Esophagus squamous epithelium (tissue), 5 donors: ENCODE measurements around the gene NAB2. TPM values are rescaled to one million over a fixed set of nuclear protein-coding genes. Genes with fewer than 3 reads are reported as not detected.

Experiments used
- DNase-seq: peaks from one replicate; lab custom pipeline; 2025; lab: John Stamatoyannopoulos, UW
- H3K27ac ChIP-seq, 4 donors: fragments of 200-600 bp; sonication (generic); one replicate each; pipeline ENCODE4 v1.5.1; 2016 to 2019; ENCODE audit warnings: mild to moderate bottlenecking in 1 of 4
- H3K27me3 ChIP-seq, 4 donors: fragments of 200-600 bp; sonication (generic); 1 replicate in 3 of 4; 2 replicates in 1 of 4; pipeline versions ENCODE4 v1.5.1 to v1.6.0; 2017 to 2021; ENCODE audit warnings: antibody characterized with exemption in 1 of 4
- H3K36me3 ChIP-seq, 3 donors: fragments of 200-600 bp; sonication (generic); one replicate each; pipeline ENCODE4 v1.5.1; 2016 to 2019
- H3K4me1 ChIP-seq, 3 donors: fragments of 200-600 bp; sonication (generic); one replicate each; pipeline ENCODE4 v1.5.1; 2017 to 2019
- H3K4me3 ChIP-seq, 4 donors: fragments of 200-600 bp; sonication (generic); 1 replicate in 3 of 4; 2 replicates in 1 of 4; pipeline ENCODE4 v1.5.1; 2016 to 2019; ENCODE audit warnings: mild to moderate bottlenecking in 2 of 4, moderate library complexity in 1 of 4
- H3K9me3 ChIP-seq, 3 donors: fragments of 200-600 bp; sonication (generic); one replicate each; pipeline ENCODE4 v1.5.1; 2016 to 2019
- CTCF ChIP-seq, 6 experiments: fragments of 450-650 bp in 4 of 6; fragments of 200-600 bp in 2 of 6; sonication (generic) in 2 of 6; IDR thresholded peaks; one replicate each; pipeline ENCODE4 v1.5.1; 2016 to 2019; ENCODE audit warnings: antibody characterized with exemption in 6 of 6, mild to moderate bottlenecking in 4 of 6, moderate library complexity in 4 of 6
- POLR2A ChIP-seq, 4 donors: fragments of 450-650 bp; IDR thresholded peaks; one replicate each; pipeline ENCODE4 v1.6.1; 2017; ENCODE audit warnings: antibody characterized with exemption in 4 of 4, mild to moderate bottlenecking in 4 of 4, moderate library complexity in 3 of 4
- WGBS, 2 donors: methylation state at CpG; one replicate each; pipeline ENCODE4 v1.1.5; 2018; 5-methylcytosine and 5-hydroxymethylcytosine counted together
- intact Hi-C: fragments of 100-400 bp; cut with DNase I; formaldehyde crosslinking; loops from one replicate; pipeline ENCODE4 v1.15.0; 2022
- total RNA-seq, 4 donors: library from RNA; depleted of rRNA; stranded (reverse); fragments of >200 nt; gene quantifications; one replicate each; pipeline ENCODE4 v1.1.0, GENCODE V29; 2016
- donor health status: DM: yes; HTN: yes; CAD: no.

The NAB2 gene
- total RNA-seq, 4 donors from 2014 or later = 9.1 to 25.2 (median 13.3) TPM

- H3K4me3 ChIP-seq = no peak overlapping the region
- intact Hi-C loops = no loop called here
- 73 to 75% methylated on average over 4 to 6 of the region's 6 CpGs for WGBS, 2 donors
Measured at GRCh38 chr12:57044468-57044867, 44.4 kb upstream of the NAB2 start.

GRCh38 chr12:57044889-57045288 lies 44.0 kb upstream of the NAB2 start:
- WGBS, 2 donors = 83 to 92% methylated on average over 3 of the region's 3 CpGs
- Histone ChIP-seq H3K27ac (no peak overlapping the region), H3K4me3 (no peak overlapping the region), H3K36me3 (no peaks in the 10 kb centered on the region), H3K27me3 (peaks cover 0 to 40% (median 0%) of the 10 kb centered on the region in 4 donors), H3K4me1 (no peaks in the 10 kb centered on the region), H3K9me3 (no peaks in the 10 kb centered on the region)
- no peak for DNase-seq
- intact Hi-C loops = no loop called here
- TF ChIP-seq CTCF (IDR thresholded peaks at IDR 0.05) (no peak), POLR2A (IDR thresholded peaks at IDR 0.05) (no peak)

More at GRCh38 chr12:57044468-57044867, 44.4 kb upstream of the NAB2 start:
- H3K9me3 ChIP-seq = no peaks in the 10 kb centered on the region
- H3K4me1 ChIP-seq = no peaks in the 10 kb centered on the region
- DNase-seq = no peak
- H3K27me3 ChIP-seq = peaks cover 0 to 40% (median 0%) of the 10 kb centered on the region in 4 donors
- no peak overlapping the region for H3K27ac ChIP-seq
- H3K36me3 ChIP-seq = no peaks in the 10 kb centered on the region
- TF ChIP-seq POLR2A (IDR thresholded peaks at IDR 0.05) (no peak), CTCF (IDR thresholded peaks at IDR 0.05) (no peak)

- peaks cover 0 to 40% (median 0%) of the 10 kb centered on the region in 4 donors for H3K27me3 ChIP-seq
- WGBS, 2 donors = 59 to 71% methylated on average over 6 of the region's 6 CpGs
- H3K9me3 ChIP-seq = no peaks in the 10 kb centered on the region
- intact Hi-C loops = no loop called here
- no peak for DNase-seq
- H3K4me3 ChIP-seq = no peak overlapping the region
- no peaks in the 10 kb centered on the region for H3K4me1 ChIP-seq
- TF ChIP-seq POLR2A (IDR thresholded peaks at IDR 0.05) = no peak
- no peak for TF ChIP-seq CTCF (IDR thresholded peaks at IDR 0.05)
- H3K27ac ChIP-seq = no peak overlapping the region
- H3K36me3 ChIP-seq = no peaks in the 10 kb centered on the region
Measured at GRCh38 chr12:57046086-57046791, 42.7 kb upstream of the NAB2 start.

- 63 to 68% methylated on average over 9 of the region's 10 CpGs for WGBS, 2 donors
- intact Hi-C loops = no loop called here
- no peak overlapping the region for H3K4me3 ChIP-seq
- no peaks in the 10 kb centered on the region for H3K9me3 ChIP-seq
- no peak for TF ChIP-seq CTCF (IDR thresholded peaks at IDR 0.05)
- TF ChIP-seq POLR2A (IDR thresholded peaks at IDR 0.05) = no peak
- H3K27me3 ChIP-seq = peaks cover 0 to 37% (median 0%) of the 10 kb centered on the region in 4 donors
- no peaks in the 10 kb centered on the region for H3K36me3 ChIP-seq
- H3K4me1 ChIP-seq = no peaks in the 10 kb centered on the region
- peak overlapping the region in 1 of 4 donors; percentile 18 for H3K27ac ChIP-seq
- DNase-seq = no peak
Measured at GRCh38 chr12:57046947-57047890, 41.7 kb upstream of the NAB2 start.

- Histone ChIP-seq H3K27me3 (peaks cover 0 to 35% (median 0%) of the 10 kb centered on the region in 4 donors), H3K27ac (no peak overlapping the region)
- intact Hi-C loops = no loop called here
Measured at GRCh38 chr12:57047981-57048380, 40.9 kb upstream of the NAB2 start.

More at GRCh38 chr12:57047981-57048380, 40.9 kb upstream of the NAB2 start:
- no peak overlapping the region for H3K4me3 ChIP-seq
- H3K9me3 ChIP-seq = no peaks in the 10 kb centered on the region
- no peaks in the 10 kb centered on the region for H3K36me3 ChIP-seq
- TF ChIP-seq POLR2A (IDR thresholded peaks at IDR 0.05) = no peak
- DNase-seq = no peak
- no peaks in the 10 kb centered on the region for H3K4me1 ChIP-seq
- WGBS, 2 donors = 70 to 71% methylated on average over 1 of the region's 1 CpG
